HepG2 (cell line): Measurements from ENCODE around the gene MEX3D.

Experiments
- CEBPB ChIP-seq: IDR thresholded peaks from 2 replicates; pipeline ENCODE4 v1.6.1; 2011; ENCODE audit warnings: low read depth, low read length, improper control_type of control experiment, borderline replicate concordance
- CREM ChIP-seq, 2 experiments: sonication (generic) in 1 of 2; formaldehyde crosslinking in 1 of 2; IDR thresholded peaks; 2 replicates each; pipeline versions ENCODE4 v1.4.0 to v1.6.1; 2016 to 2020; ENCODE audit warnings: antibody characterized with exemption in 1 of 2, mild to moderate bottlenecking in 1 of 2, missing genetic modification reagents in 1 of 2
- EP300 ChIP-seq, 3 experiments: sonication (generic) in 1 of 3; formaldehyde crosslinking in 1 of 3; IDR thresholded peaks; 2 replicates each; pipeline versions ENCODE4 v1.5.1 to v1.6.1; 2011 to 2020; ENCODE audit warnings: low read depth in 2 of 3, low read length in 2 of 3, borderline replicate concordance in 1 of 3, improper control_type of control experiment in 1 of 3, mild to moderate bottlenecking in 1 of 3, missing genetic modification reagents in 1 of 3, moderate library complexity in 1 of 3
- HMGXB4 ChIP-seq, 2 experiments: sonication (generic) in 1 of 2; formaldehyde crosslinking in 1 of 2; IDR thresholded peaks; 2 replicates each; pipeline versions ENCODE4 v1.4.0 to v1.6.1; 2018 to 2020; ENCODE audit warnings: missing genetic modification reagents in 2 of 2, borderline replicate concordance in 1 of 2, low read depth in 1 of 2, mild to moderate bottlenecking in 1 of 2, missing biosample characterization in 1 of 2
- NFYB ChIP-seq: sonication (generic); formaldehyde crosslinking; IDR thresholded peaks from 2 replicates; pipeline ENCODE4 v1.4.0; 2020; ENCODE audit warnings: missing genetic modification reagents
- PBX3 ChIP-seq: sonication (generic); formaldehyde crosslinking; IDR thresholded peaks from 2 replicates; pipeline ENCODE4 v1.8.1; 2023; ENCODE audit warnings: missing genetic modification reagents, inconsistent platforms, borderline replicate concordance
- POLR2AphosphoS5 ChIP-seq: IDR thresholded peaks from 2 replicates; pipeline ENCODE4 v1.6.1; 2012; ENCODE audit warnings: low read depth, low read length
- SNAPC5 ChIP-seq: sonication (generic); formaldehyde crosslinking; IDR thresholded peaks from 2 replicates; pipeline ENCODE4 v1.8.1; 2023; ENCODE audit warnings: mild to moderate bottlenecking, missing genetic modification reagents, borderline replicate concordance
- TAF1 ChIP-seq: sonication (generic); formaldehyde crosslinking; IDR thresholded peaks from 2 replicates; pipeline ENCODE4 v1.4.0; 2020; ENCODE audit warnings: missing genetic modification reagents
- ZSCAN20 ChIP-seq: sonication (generic); formaldehyde crosslinking; IDR thresholded peaks from 2 replicates; pipeline ENCODE4 v1.4.0; 2020; ENCODE audit warnings: missing genetic modification reagents, mild to moderate bottlenecking, borderline replicate concordance

GRCh38 chr19:1524287-1524971, 43.7 kb downstream of the MEX3D start:
- TF ChIP-seq CREM (IDR thresholded peaks at IDR 0.05) = no peak
- TF ChIP-seq CREM (CRISPR knock-in tag; IDR thresholded peaks at IDR 0.05) = no peak
- TF ChIP-seq NFYB (CRISPR knock-in tag) = no peak
- no peak for TF ChIP-seq ZSCAN20 (CRISPR knock-in tag)
- TF ChIP-seq SNAPC5 (CRISPR knock-in tag) = no peak
- no peak for TF ChIP-seq CEBPB
- no peak for TF ChIP-seq TAF1
- no peak for TF ChIP-seq PBX3 (CRISPR knock-in tag)
- TF ChIP-seq POLR2AphosphoS5 = no peak
- no peak for TF ChIP-seq EP300 (IDR thresholded peaks at IDR 0.05; ENCODE audit: low read depth in 2 of 2, low read length in 2 of 2)
- TF ChIP-seq EP300 (CRISPR knock-in tag; IDR thresholded peaks at IDR 0.05; ENCODE audit: borderline replicate concordance) = no peak
- TF ChIP-seq HMGXB4 (CRISPR knock-in tag; IDR thresholded peaks at IDR 0.05; ENCODE audit: borderline replicate concordance in 1 of 2, low read depth in 1 of 2) = no peak
